Uterus (tissue), 2 donors: ENCODE results near the gene OSBP.

ENCODE experiments used
- POLR2A ChIP-seq, 2 donors: fragments of 450-650 bp; IDR thresholded peaks; one replicate each; pipeline ENCODE4 v1.6.1; 2016; ENCODE audit warnings: antibody characterized with exemption in 2 of 2, mild to moderate bottlenecking in 1 of 2, moderate library complexity in 1 of 2
- TF ChIP-seq, protein P1 (sequence below), 4 experiments: fragments of 200-600 bp in 2 of 4; fragments of 450-650 bp in 2 of 4; sonication (generic) in 2 of 4; IDR thresholded peaks; one replicate each; pipeline ENCODE4 v1.5.1; 2016 to 2019; ENCODE audit warnings: antibody characterized with exemption in 4 of 4, mild to moderate bottlenecking in 2 of 4, moderate library complexity in 1 of 4

DNA sequence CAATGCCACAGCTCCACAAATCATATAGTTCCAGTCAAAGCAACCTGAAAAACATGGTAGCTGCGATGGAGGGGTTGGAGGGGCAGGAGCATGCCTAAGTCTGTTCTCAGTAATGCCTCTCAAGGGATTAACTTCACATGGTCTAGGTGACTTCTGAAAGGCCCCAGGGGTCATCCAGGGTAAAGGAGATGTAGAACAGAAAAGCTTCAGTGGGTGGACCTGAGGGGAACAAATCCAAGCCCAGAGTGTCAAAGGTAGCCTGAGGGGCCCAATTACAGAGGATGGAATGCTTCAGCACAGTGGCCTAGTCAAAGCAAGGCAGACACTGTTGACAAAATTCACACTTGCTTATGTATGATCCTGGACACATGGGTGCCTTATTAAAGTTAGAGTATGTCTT lies 80.9 kb downstream of the OSBP start:
- TF ChIP-seq POLR2A (IDR thresholded peaks at IDR 0.05), result no peak
- TF ChIP-seq, protein P1, sequence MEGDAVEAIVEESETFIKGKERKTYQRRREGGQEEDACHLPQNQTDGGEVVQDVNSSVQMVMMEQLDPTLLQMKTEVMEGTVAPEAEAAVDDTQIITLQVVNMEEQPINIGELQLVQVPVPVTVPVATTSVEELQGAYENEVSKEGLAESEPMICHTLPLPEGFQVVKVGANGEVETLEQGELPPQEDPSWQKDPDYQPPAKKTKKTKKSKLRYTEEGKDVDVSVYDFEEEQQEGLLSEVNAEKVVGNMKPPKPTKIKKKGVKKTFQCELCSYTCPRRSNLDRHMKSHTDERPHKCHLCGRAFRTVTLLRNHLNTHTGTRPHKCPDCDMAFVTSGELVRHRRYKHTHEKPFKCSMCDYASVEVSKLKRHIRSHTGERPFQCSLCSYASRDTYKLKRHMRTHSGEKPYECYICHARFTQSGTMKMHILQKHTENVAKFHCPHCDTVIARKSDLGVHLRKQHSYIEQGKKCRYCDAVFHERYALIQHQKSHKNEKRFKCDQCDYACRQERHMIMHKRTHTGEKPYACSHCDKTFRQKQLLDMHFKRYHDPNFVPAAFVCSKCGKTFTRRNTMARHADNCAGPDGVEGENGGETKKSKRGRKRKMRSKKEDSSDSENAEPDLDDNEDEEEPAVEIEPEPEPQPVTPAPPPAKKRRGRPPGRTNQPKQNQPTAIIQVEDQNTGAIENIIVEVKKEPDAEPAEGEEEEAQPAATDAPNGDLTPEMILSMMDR (IDR thresholded peaks at IDR 0.05), result no peak
